ENCODE data around the gene SIGLEC14. TPM values are rescaled to one million over a fixed set of nuclear protein-coding genes. Genes with fewer than 3 reads are reported as not detected.

SIGLEC14 gene
- total and polyA plus RNA-seq, 2 donors (not counting 3 experiments of a cell fraction or from before 2014, with no cell fraction given), result 0.10 TPM; not detected in 1

DNA sequence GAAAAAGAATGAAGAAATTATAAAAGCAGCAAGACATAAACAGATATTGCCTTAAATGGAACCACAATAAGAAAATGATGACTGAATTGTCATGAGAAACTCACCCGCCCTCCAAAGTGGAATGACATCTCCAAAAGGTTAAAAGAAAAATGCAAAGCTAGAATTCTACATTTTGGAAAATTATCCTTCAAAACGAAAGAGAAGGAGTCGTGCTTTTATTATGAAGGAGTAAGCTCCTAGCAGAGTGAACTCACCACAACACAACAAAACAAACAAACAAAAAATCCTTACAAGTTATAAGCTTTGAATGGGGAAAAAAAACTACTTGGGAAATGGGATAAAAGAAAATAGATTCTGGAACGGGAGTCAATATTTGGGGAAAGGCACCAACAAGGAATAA, 6.7 kb downstream of the SIGLEC14 start:
- H3K9ac ChIP-seq (replicated peaks; ENCODE audit: extremely low read depth, insufficient read depth, low read length), result no peak overlapping the region
- dilution Hi-C loops (cut with MboI; ENCODE audit: extremely low pct_ligation_motif_present, low sequenced_read_pairs), result no loop called here
- H2AFZ ChIP-seq (ENCODE audit: low read depth, low read length), result no peak overlapping the region
- ChIA-PET CTCF (interaction anchor here (1.0 to 2.8 kb wide), 5 partner anchors 17 to 218 kb away, joined by 3 to 24 read pairs (median 9); no protein-coding TSS in a partner anchor), POLR2A (no interaction called here)
- H3K79me2 ChIP-seq (ENCODE audit: control insufficient read depth, insufficient read depth, low read length), result no peaks in the 10 kb centered on the region
- TF ChIP-seq POLR2A (IDR thresholded peaks at IDR 0.05; ENCODE audit: low read depth, low read length) (no peak), GATA2 (IDR thresholded peaks at IDR 0.05; ENCODE audit: insufficient read depth, insufficient read length, low read depth, low read length) (no peak), POLR2AphosphoS5 (IDR thresholded peaks at IDR 0.05; ENCODE audit: insufficient read depth, low read depth, low read length) (no peak)
- TF ChIP-seq, protein P1, sequence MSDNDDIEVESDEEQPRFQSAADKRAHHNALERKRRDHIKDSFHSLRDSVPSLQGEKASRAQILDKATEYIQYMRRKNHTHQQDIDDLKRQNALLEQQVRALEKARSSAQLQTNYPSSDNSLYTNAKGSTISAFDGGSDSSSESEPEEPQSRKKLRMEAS (IDR thresholded peaks at IDR 0.05; ENCODE audit: insufficient read depth, insufficient read length), result no peak
- no peak for DNase-seq (ENCODE audit: low read depth, low spot score)
- no peaks in the 10 kb centered on the region for H4K20me1 ChIP-seq (replicated peaks; ENCODE audit: control insufficient read depth, extremely low read depth, insufficient read depth, low read length)
- no TSS peak for BruUV-seq (replicated peaks)
- H3K27ac ChIP-seq (ENCODE audit: insufficient read depth, low read depth, low read length), result no peak overlapping the region
- intact Hi-C loops (cut with micrococcal nuclease), result no loop called here
- H3K9me1 ChIP-seq (replicated peaks; ENCODE audit: control insufficient read depth, extremely low read depth, insufficient read depth, low read length), result no peaks in the 10 kb centered on the region
- H3K4me2 ChIP-seq (ENCODE audit: insufficient read depth, low read length), result no peak overlapping the region
- H3K27me3 ChIP-seq (ENCODE audit: control insufficient read depth in 2 of 2, insufficient read depth in 2 of 2, low read length in 2 of 2), result peaks cover 3 to 6% of the 10 kb centered on the region in 2 experiments
- H3K4me1 ChIP-seq (ENCODE audit: control insufficient read depth, extremely low read depth, insufficient read depth, low read length), result no peaks in the 10 kb centered on the region
- H3K4me3 ChIP-seq (replicated peaks in 1 of 3; ENCODE audit: insufficient read depth in 1 of 3, low read depth in 1 of 3, low read length in 3 of 3), result no peak overlapping the region
- FAIRE-seq, result no peak
- H3K36me3 ChIP-seq (ENCODE audit: control insufficient read depth in 2 of 2, extremely low read depth in 1 of 2, insufficient read depth in 2 of 2, low read length in 2 of 2), result no peaks in the 10 kb centered on the region
- H3K9me3 ChIP-seq (replicated peaks; ENCODE audit: control insufficient read depth, insufficient read depth, low read length), result no peaks in the 10 kb centered on the region

DNA sequence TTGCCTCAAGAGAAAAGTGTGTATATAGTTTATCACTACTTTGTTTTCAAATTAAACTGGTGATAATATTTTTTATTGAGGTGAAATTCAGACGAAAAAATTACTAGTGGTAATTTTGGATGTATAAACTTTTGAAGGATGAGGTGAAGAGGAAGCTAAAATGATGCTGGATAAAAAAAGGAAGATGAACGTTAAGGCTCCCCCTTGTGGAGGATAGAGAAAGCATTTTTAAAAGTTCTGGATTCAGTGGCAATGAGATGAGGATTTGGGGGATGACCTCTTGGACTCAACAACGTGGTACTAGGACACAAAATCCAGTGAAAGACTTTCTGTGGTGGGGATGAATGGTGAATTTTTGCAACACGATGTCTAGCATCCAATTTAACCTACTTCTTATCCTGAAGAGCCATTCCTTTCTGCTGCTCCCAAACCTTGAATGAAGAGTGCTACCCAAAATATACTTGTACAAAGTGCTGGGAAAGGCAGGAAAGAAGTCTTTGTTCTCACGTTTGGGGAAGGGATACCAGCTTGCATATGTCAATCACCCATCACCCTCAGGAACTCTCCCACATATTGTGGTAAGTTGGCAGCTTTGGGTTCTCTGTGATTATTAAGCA, 9.2 kb downstream of the SIGLEC14 start:
- Histone ChIP-seq H4K20me1 (replicated peaks; ENCODE audit: control insufficient read depth, extremely low read depth, insufficient read depth, low read length) (no peaks in the 10 kb centered on the region), H3K79me2 (ENCODE audit: control insufficient read depth, insufficient read depth, low read length) (no peaks in the 10 kb centered on the region), H3K9me3 (replicated peaks; ENCODE audit: control insufficient read depth, insufficient read depth, low read length) (no peaks in the 10 kb centered on the region), H3K9me1 (replicated peaks; ENCODE audit: control insufficient read depth, extremely low read depth, insufficient read depth, low read length) (no peaks in the 10 kb centered on the region), H3K4me1 (ENCODE audit: control insufficient read depth, extremely low read depth, insufficient read depth, low read length) (no peaks in the 10 kb centered on the region), H3K4me3 (replicated peaks in 1 of 3; ENCODE audit: insufficient read depth in 1 of 3, low read depth in 1 of 3, low read length in 3 of 3) (no peak overlapping the region), H3K9ac (replicated peaks; ENCODE audit: extremely low read depth, insufficient read depth, low read length) (no peak overlapping the region), H2AFZ (ENCODE audit: low read depth, low read length) (no peak overlapping the region), H3K27ac (ENCODE audit: insufficient read depth, low read depth, low read length) (no peak overlapping the region), H3K27me3 (ENCODE audit: control insufficient read depth in 2 of 2, insufficient read depth in 2 of 2, low read length in 2 of 2) (peaks cover 3 to 6% of the 10 kb centered on the region in 2 experiments), H3K4me2 (ENCODE audit: insufficient read depth, low read length) (no peak overlapping the region), H3K36me3 (ENCODE audit: control insufficient read depth in 2 of 2, extremely low read depth in 1 of 2, insufficient read depth in 2 of 2, low read length in 2 of 2) (no peaks in the 10 kb centered on the region)
- TF ChIP-seq, protein P2, sequence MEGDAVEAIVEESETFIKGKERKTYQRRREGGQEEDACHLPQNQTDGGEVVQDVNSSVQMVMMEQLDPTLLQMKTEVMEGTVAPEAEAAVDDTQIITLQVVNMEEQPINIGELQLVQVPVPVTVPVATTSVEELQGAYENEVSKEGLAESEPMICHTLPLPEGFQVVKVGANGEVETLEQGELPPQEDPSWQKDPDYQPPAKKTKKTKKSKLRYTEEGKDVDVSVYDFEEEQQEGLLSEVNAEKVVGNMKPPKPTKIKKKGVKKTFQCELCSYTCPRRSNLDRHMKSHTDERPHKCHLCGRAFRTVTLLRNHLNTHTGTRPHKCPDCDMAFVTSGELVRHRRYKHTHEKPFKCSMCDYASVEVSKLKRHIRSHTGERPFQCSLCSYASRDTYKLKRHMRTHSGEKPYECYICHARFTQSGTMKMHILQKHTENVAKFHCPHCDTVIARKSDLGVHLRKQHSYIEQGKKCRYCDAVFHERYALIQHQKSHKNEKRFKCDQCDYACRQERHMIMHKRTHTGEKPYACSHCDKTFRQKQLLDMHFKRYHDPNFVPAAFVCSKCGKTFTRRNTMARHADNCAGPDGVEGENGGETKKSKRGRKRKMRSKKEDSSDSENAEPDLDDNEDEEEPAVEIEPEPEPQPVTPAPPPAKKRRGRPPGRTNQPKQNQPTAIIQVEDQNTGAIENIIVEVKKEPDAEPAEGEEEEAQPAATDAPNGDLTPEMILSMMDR (IDR thresholded peaks at IDR 0.05; ENCODE audit: extremely low read depth in 1 of 2, insufficient read depth in 1 of 2, low read depth in 1 of 2, low read length in 2 of 2), result peak; percentile 43 to 46
- TF ChIP-seq POLR2AphosphoS5 (IDR thresholded peaks at IDR 0.05; ENCODE audit: insufficient read depth, low read depth, low read length), result no peak
- FAIRE-seq (peak; percentile 63), DNase-seq (ENCODE audit: low read depth, low spot score) (peak; percentile 19)
- POLR2A ChIA-PET, result no interaction called here
- CTCF ChIA-PET, result interaction anchor here (0.6 to 4.2 kb wide), 22 partner anchors 10 to 216 kb away, joined by 3 to 89 read pairs (median 4); partner anchors contain the start of genes SIGLEC14 and ZNF175
- dilution Hi-C loops (cut with MboI; ENCODE audit: extremely low pct_ligation_motif_present, low sequenced_read_pairs) (no loop called here), intact Hi-C loops (cut with micrococcal nuclease) (loop anchor here (1.0 kb wide), 1 partner anchor 164 kb away; no protein-coding TSS in a partner anchor)
- BruUV-seq (replicated peaks), result no TSS peak
